ENCODE data around the gene RENBP.

RENBP gene

DNA sequence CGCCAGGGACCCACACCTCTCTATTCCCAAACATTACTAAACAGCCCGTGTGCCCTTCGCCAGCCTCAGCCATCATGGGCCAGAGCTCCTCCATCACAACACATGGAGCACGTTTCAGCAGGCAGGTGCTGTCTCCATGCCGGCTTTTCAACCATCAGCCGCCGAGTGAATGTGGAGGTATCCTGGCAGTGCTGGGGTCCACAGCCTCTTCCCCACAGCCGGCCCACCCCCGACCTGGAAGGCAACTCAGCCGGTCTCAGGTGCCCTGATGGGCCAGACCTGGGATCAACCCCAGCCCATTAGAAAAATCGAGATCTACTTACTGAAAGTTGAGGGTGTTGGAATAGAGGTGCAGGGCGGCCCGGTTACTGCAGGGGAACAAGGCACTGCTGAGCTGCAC lies 12.7 kb downstream of the RENBP start:
- DNase-seq = no peak

DNA sequence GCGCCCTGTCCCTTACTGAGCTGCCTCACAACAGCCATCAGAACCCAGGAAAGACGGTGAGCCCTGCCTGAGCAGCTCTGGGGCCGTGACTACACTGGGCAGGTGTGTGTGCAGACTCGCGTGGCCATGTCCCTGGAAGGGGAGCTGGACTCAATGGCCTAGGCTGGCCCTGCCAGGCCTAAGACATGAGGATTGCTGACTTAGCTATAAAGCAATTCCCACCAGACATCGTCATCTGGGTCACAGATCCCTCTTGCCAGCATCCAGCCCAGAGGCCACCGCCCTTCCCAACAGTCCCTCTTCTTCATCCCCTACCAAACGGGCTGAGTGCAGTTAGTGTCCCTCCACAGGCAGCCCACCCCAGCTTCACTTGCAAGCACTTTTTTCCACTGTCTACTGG lies 13.3 kb downstream of the RENBP start:
- no peak for DNase-seq

- no peak for DNase-seq
Observed at GRCh38 chrX:153930011-153930910, 14.2 kb downstream of the RENBP start.

DNA sequence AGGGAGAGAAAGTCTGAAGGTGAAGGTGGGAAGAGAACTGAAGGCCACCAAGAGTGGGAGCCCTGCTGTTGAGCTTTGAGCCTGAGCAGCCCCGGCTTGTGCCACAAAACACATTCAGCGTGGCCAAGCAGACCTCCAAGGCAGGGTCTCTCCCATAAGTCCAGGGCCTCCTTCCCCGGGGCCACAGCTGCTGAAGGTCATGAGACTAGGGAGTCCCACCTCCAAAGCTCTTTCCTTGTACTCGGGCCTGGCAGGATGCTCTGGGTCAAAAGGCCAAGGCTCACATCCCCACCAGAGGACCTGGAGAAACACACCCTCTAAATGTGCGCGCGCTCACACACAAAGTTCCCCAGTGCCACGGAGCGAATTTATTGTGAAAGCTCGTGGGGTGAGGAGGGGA lies 14.9 kb downstream of the RENBP start:
- no peak for DNase-seq

- no peak for DNase-seq
Observed at GRCh38 chrX:153928846-153929245, 15.6 kb downstream of the RENBP start.

DNA sequence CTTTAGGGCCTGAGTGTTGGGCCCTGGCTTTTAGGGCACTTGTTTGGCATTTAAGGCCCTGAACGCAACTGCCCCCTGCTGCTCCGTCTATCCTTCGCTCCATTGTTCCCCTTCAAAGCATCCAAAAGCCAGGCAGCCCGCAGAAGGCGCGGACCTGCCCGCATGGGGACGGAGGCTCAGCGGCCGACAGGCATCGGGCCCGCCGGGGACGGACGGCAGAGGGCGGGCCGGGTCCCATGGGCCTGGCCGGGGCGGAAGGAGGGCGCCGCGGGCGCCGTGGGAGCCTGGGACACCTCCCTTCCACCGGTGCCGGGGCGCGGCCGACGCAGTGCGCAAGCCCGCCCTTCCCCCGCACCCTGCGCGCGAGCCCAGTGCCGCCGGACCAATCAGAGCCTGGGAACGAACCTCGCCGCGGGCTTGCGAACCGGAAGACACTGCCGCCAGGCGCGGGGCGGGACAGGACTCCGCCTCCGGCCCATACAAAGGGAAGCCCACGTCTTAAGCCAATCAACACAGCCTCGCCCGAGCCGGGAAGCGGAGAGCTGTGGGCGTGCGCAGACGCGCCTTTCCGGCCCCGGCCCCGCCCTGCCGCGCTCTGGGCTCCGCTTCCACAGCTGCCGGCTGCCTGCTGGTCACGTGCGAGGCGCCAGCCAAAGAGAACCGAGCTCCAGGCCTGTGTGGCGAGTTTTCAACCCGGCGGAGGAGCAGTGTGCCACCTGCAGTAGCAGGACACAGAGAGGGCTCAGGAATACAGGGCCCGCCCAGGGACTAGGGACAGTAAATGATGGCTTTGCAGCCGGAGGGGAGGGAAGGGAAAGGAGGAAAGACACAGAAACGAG lies 16.3 kb downstream of the RENBP start:
- peak; percentile 98 for DNase-seq

GRCh38 chrX:153927672-153927921 lies 16.8 kb downstream of the RENBP start:
- DNase-seq = no peak

DNA sequence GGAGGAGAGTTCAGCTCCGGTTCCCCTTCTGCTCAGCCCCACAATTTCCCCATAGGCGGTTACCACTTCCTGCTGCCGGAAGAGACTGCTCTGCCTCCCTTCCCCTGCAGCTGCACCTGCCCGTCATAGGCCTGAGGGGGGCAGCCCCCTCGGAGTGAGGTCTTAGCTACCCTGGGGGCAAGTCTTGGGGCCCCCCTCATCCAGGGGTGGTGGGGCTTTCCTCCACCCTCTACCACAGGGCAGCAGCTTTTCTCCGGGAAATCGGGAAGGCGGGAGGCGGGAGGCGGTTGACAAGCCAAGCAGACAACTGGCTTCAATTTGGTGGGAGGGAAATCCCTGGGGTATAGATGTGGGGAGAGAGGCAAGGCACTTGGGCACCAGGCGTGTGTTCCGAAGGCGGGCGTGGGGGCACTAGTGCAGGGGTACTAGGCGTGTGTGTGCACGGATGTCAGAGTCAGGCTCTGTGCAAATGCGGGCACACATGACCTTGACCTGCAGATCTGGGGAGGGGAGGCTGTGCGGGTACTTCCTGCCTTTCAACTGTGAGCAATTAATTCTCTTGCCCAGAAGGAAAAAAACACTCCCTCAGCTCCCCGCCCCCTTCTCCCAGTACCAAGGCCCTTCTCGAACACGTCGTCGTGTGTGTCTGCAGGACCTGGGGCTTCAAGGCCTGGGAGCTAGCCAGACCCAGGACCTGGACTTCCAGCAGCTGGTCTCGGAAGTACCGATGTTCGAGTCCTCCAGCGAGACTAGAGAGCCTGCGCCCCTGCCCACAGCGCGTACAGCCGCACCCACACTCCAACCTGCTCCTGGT lies 17.4 kb downstream of the RENBP start:
- DNase-seq = peak; percentile 90

DNA sequence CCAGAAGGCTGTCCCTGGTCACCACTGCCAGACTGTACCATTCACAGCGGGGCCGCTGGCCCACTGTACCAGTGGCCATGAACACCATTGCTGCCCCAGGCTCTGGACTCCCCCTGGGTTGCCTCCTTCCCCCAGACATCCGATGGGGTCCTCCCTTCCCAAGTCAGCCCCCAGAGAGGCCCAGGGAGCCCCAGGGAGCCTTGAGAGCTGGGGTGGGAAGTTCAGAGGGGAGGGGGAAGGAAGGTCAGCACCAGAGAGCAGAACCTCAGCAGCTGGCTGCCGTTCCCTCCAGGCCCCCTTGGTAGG lies 17.9 kb downstream of the RENBP start:
- DNase-seq = no peak

DNA sequence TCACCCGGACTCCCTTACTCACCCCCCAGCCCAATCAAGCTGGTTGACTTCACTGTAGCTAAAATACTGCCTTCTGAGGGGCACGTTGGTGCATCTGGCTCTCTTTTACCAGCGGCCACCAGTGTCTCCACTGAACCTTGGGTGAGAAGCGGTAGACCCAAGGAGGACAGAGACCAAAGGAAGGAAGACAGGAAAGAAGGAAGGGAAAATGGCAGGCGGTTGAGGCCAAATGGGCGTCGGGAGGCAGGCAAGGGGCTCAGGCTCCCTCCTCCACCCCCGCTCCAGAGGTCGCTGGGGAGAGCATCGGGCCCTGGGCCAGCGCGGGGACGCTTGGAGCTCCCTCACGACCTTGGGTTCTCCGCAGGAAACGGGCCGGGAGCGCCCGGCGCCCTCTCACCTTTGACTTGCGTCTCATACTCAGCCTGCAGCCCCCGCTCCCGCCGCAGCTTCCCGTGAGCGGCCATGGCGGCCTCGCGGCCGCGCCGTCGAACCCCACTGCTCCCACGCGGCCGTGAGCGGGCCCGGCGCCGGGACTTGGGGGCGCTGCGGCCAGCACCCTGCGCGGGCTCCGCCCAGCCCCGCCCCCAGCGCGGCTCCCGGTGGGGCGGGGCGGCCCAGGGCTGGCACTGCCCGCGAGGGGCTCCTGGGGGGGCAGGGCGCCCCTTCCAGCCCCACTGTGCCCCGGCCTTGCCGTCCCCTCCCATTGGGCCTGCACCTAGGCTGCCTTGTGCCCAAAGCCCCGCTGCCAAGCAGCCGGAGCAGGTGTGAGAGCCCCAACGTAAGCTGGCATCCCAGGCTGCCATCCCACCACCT lies 18.5 kb downstream of the RENBP start, which contains the start of gene ARHGAP4:
TSS of gene ARHGAP4 (minus strand) at position 526 of the 813 bp plus-strand sequence. CDS start at position 464, 62 bp downstream.
- DNase-seq = peak; percentile 44

DNA sequence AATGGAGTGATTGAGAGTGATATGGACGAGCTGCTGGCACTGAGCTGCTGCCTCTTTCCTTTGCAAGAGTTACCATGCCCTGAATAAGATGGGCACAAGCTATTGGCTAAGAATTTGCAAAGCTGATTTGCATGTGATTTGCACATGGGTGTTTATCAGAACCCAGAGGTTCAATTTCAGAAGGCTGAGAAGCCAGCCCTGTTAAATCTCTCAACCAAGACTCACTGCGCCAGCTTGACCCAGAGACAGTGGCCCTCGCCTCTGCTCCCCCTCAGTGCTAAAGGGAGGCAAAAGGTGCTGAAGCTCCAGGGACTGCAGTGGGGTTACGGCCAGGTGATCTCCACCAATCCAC lies 19.1 kb downstream of the RENBP start:
- no peak for DNase-seq

DNA sequence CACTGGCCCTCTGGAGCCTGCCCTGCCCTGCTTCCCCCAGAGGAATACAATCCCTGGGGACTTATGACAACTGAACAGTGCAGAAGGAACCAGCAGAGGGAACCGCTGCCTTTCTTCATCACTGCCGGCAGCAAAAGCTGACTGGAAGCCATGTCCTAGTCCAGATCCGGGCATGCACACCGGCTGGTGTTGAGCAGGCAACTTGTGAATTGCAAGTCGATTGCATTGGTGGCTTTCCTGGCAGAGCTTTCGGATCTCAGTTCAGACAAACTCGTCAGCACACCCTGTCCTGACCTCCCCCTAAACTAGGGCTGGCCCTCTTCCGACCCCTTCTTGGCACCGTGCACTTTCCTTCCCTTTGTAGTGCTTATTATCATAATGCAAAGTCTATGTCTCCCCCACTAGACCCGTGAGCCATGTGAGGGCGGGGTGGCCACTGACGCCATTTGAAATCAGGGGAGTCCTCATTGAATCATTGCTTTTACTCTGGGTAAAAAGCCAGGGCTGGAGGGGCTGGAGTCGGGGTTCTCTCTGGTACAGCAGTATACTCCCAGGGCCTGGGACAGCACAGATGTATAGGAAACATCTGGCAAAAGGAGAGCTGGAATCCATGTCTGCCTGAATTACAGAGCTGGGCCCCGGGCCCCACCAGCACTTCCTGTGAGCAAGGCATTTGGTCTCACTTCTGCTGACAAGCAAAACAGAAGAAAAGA lies 20.1 kb downstream of the RENBP start:
- peak; percentile 61 for DNase-seq

GRCh38 chrX:153922932-153923857 lies 21.2 kb downstream of the RENBP start:
- DNase-seq = no peak

DNA sequence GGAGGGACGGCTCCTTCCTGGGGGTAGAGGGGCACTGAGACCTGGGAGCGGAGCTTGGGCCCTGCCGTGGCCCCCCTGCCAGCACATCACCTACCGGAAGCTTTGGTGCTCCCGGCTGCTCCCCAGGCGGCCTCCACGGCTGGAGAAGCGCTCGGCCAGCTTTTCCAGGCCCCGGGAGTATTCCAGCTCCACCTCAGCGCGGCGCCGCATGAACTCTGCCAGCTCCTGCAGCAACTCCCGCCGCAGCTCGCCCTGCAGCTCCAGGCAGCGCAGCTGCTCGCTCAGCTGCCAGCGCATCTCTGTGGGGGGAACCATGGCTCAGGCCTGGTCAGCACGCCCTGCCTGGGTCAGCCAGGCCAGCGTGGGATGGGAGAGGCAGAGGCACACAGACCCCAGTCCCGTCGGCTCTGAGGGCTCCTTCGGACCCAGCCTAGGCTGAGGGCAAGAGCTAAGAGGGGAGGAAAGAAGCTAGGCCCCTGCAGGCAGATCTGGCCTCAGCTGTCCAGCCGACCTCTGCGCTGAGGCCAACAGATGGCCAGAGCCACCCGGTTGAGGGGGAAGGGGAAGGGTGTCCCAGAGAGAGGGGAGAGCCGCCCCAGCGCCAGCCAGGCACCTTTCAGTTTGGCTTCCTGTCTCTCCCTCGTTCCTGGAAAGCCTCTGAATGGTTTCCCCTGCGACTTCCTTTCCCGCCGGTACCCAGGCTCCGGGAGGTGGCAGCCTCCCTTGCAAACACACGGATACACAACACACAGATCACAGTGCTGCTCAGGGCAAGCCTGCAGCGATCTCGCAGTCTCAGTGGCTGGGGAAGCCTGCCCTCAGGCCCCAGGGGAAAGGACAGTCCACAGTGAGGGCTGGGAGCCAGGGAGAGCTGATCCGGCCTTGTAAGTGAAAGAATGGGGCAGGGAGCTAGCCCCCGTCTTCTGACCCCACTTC lies 22.7 kb downstream of the RENBP start:
- DNase-seq = no peak

DNA sequence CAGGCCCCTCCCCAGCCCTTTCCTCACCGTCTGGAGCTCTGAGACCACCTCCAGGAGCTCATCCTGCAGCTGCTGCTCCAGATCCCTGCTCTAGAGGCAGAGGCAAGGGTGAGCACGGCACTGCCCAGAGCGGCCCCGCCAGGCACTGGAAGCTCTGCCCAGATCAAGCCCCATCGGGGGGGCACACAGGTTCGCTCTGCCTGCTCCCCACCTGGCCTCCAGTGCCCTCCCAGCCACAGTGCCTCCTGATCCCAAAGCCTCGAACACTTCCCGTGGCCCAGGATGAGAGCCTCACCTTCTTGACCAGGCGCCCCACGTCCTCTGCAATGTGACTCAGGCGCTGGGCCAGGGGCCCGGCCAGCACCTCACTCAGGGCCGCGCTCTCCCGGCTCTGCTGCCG lies 23.4 kb downstream of the RENBP start:
- no peak for DNase-seq

- no peak for DNase-seq
Observed at GRCh38 chrX:153920546-153920945, 23.9 kb downstream of the RENBP start.

GRCh38 chrX:153919281-153919680 lies 25.2 kb downstream of the RENBP start:
- DNase-seq = no peak

DNA sequence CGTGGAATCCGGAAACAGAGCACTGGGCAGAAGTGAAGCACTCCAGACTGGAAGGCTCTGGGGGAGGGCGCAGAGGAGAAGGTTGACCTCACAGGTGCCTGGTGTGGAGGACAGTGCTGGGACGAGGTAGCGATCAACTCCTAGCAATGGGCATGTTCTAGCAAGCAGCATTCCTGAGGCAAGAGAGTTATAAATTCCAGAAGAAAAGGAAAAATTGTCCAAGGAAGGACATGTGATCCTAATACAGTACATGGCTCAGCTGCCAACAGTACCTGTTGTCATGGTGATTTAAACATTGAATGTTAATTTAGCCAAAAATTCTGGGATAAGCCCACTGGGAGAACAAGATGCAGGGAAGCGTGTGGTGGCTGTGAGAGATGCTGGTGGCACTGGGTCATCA lies 26.6 kb downstream of the RENBP start:
- no peak for DNase-seq

DNA sequence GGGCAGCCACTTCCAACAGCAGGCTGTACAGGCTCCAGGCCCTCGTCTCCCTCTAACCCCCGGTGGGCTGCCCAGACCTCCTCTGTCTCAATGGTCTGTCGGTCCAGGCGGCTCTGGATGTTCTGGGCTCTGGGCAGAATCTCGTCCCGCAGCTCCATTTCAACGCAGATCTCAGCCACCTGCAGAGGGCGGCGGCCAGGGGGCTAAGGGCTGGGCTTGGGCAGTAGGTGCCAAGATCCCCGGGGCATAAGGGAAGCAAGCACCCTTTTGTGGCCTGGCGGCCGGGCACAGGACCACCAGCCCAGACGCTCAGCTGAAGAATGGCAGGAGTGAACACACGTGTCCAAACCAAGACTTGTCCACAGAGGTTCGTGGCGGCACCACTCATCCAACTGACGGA lies 30.7 kb downstream of the RENBP start:
- no peak for DNase-seq

DNA sequence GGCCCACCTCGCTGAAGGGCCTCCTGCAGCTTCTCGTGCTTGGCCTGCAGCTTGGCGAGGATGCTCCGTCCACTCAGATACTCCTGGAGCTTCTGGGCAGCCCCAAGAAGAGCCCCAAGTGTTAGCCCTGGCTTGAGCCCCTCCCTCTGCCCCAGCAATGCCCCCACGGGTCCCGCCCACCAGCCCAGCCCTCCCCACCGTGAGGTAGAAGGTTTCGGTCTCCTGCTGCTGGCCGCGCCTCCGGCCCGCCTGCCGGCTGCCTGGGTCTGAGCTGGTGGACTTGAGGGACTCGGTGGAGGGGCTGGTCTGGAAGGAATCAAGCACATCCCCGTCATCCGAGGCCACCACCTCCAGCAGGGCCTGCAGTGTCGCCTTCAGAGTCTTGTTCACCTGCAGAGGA lies 31.2 kb downstream of the RENBP start:
- DNase-seq = no peak
